Frontal cortex (tissue), 4 donors: Measurements from ENCODE around the gene PATJ. TPM values are rescaled to one million over a fixed set of nuclear protein-coding genes. Genes with fewer than 3 reads are reported as not detected.
"Not testable (repeated sequence)": the region's sequence is repeated elsewhere in the genome, so short reads cannot be mapped to it uniquely, and the experiment has no call there.

ENCODE experiments used
- DNase-seq, 2 donors: peaks; one replicate each; pipeline ENCODE4 v3.0.0; 2012; ENCODE audit warnings: low spot score in 2 of 2
- FAIRE-seq: peaks from 2 replicates; lab custom pipeline; 2012; peaks lifted over from hg19 to GRCh38; lab: Jason Lieb, UNC
- total RNA-seq: library from RNA; depleted of rRNA; stranded (reverse); fragments of >200 nt; gene quantifications from one replicate; pipeline ENCODE4 v1.2.3, GENCODE V29; 2014
- donor health status: control.
- donor health status: control.
- donor health status: control.

PATJ gene
- total RNA-seq, 1 donor from 2014 or later = 24.1 TPM

- peak; percentile 70 to 79 for DNase-seq
- FAIRE-seq = no peak
Observed at GRCh38 chr1:61742620-61743430, 545 bp downstream of the PATJ start.

- DNase-seq (no peak), FAIRE-seq (no peak)
Observed at GRCh38 chr1:61743431-61743705, 1.1 kb downstream of the PATJ start.

GRCh38 chr1:61743716-61744580 lies 1.7 kb downstream of the PATJ start:
- no peak for DNase-seq
- no peak for FAIRE-seq

- no peak for DNase-seq
- FAIRE-seq = no peak
Observed at GRCh38 chr1:61746813-61747212, 4.5 kb downstream of the PATJ start.

GRCh38 chr1:61748566-61748965 lies 6.3 kb downstream of the PATJ start:
- FAIRE-seq = no peak

GRCh38 chr1:61749574-61749973 lies 7.3 kb downstream of the PATJ start:
- FAIRE-seq = no peak
- no peak for DNase-seq

More at GRCh38 chr1:61748566-61748965, 6.3 kb downstream of the PATJ start:
- no peak for DNase-seq

- DNase-seq = no peak
- FAIRE-seq = no peak
Observed at GRCh38 chr1:61752921-61753389, 10.7 kb downstream of the PATJ start.

- DNase-seq (no peak), FAIRE-seq (no peak)
Observed at GRCh38 chr1:61753998-61754508, 11.8 kb downstream of the PATJ start.

- FAIRE-seq (no peak), DNase-seq (no peak)
Observed at GRCh38 chr1:61754545-61754944, 12.3 kb downstream of the PATJ start.

GRCh38 chr1:61756773-61757172 lies 14.5 kb downstream of the PATJ start:
- DNase-seq (no peak), FAIRE-seq (no peak)

GRCh38 chr1:61757950-61758349 lies 15.7 kb downstream of the PATJ start:
- DNase-seq = no peak
- no peak for FAIRE-seq

GRCh38 chr1:61770131-61770530 lies 27.9 kb downstream of the PATJ start:
- FAIRE-seq = no peak
- DNase-seq = no peak

GRCh38 chr1:61776091-61776490 lies 33.8 kb downstream of the PATJ start:
- FAIRE-seq (no peak), DNase-seq (no peak)

GRCh38 chr1:61779231-61779630 lies 37.0 kb downstream of the PATJ start:
- no peak for FAIRE-seq
- DNase-seq = no peak

- FAIRE-seq (no peak), DNase-seq (no peak)
Observed at GRCh38 chr1:61781151-61781550, 38.9 kb downstream of the PATJ start.

- DNase-seq = no peak
- FAIRE-seq = no peak
Observed at GRCh38 chr1:61782771-61783170, 40.5 kb downstream of the PATJ start.

- no peak for DNase-seq
- no peak for FAIRE-seq
Observed at GRCh38 chr1:61784726-61785125, 42.4 kb downstream of the PATJ start.

GRCh38 chr1:61790837-61791236 lies 48.6 kb downstream of the PATJ start:
- DNase-seq (no peak), FAIRE-seq (no peak)

GRCh38 chr1:61797045-61797755 lies 54.9 kb downstream of the PATJ start:
- DNase-seq (no peak), FAIRE-seq (no peak)

- not testable (repeated sequence) for FAIRE-seq, DNase-seq
Observed at GRCh38 chr1:61801047-61801446, 58.8 kb downstream of the PATJ start.
